MM.1S (cell line): ENCODE data around the gene CHSY1.

Source experiments
- DNase-seq: peaks from one replicate; pipeline ENCODE4 v3.0.0-alpha.2; 2015
- H2AFZ ChIP-seq: fragments of 300-600 bp; sonication (generic); 2 replicates; pipeline ENCODE4 v1.6.0; 2016; ENCODE audit warnings: antibody characterized with exemption, low read length
- H3F3A ChIP-seq: fragments of 300-600 bp; sonication (generic); 2 replicates; pipeline ENCODE4 v1.6.1; 2016; ENCODE audit warnings: mild to moderate bottlenecking, antibody characterized with exemption, low read length, moderate library complexity, mixed read lengths; ENCODE audit not compliant: insufficient read depth
- H3K27ac ChIP-seq: fragments of 300-600 bp; sonication (generic); 2 replicates; pipeline ENCODE4 v1.5.1; 2016; ENCODE audit warnings: mild to moderate bottlenecking, low read length
- H3K27me3 ChIP-seq: fragments of 300-600 bp; sonication (generic); replicated peaks from 2 replicates; pipeline ENCODE4 v1.6.0; 2016; ENCODE audit warnings: low read length; ENCODE audit not compliant: insufficient read depth
- H3K36me3 ChIP-seq: fragments of 300-600 bp; sonication (generic); replicated peaks from 2 replicates; pipeline ENCODE4 v1.6.1; 2016; ENCODE audit warnings: mild to moderate bottlenecking, low read length, mixed read lengths; ENCODE audit not compliant: insufficient read depth
- H3K4me1 ChIP-seq: fragments of 300-600 bp; sonication (generic); 2 replicates; pipeline ENCODE4 v1.6.1; 2016; ENCODE audit warnings: low read length, mixed read lengths
- H3K4me2 ChIP-seq: fragments of 300-600 bp; sonication (generic); 2 replicates; pipeline ENCODE4 v1.6.0; 2016; ENCODE audit warnings: low read depth, low read length
- H3K4me3 ChIP-seq: fragments of 300-600 bp; sonication (generic); 2 replicates; pipeline ENCODE4 v1.5.1; 2016; ENCODE audit warnings: low read length, mixed read lengths
- H3K79me2 ChIP-seq: fragments of 300-600 bp; sonication (generic); 2 replicates; pipeline ENCODE4 v1.6.1; 2016; ENCODE audit warnings: mixed run types, low read length, mixed read lengths
- H3K9ac ChIP-seq: fragments of 300-600 bp; sonication (generic); 2 replicates; pipeline ENCODE4 v1.6.1; 2016; ENCODE audit warnings: low read length, mixed read lengths
- H3K9me2 ChIP-seq: fragments of 300-600 bp; sonication (generic); replicated peaks from 2 replicates; pipeline ENCODE4 v1.6.1; 2016; ENCODE audit warnings: mild to moderate bottlenecking, low read length, mixed read lengths; ENCODE audit not compliant: insufficient read depth
- H3K9me3 ChIP-seq: fragments of 300-600 bp; sonication (generic); replicated peaks from 2 replicates; pipeline ENCODE4 v1.6.1; 2016; ENCODE audit warnings: mild to moderate bottlenecking, low read length, mixed read lengths; ENCODE audit not compliant: insufficient read depth
- H4K20me1 ChIP-seq: fragments of 300-600 bp; sonication (generic); 2 replicates; pipeline ENCODE4 v1.6.1; 2016; ENCODE audit warnings: mild to moderate bottlenecking, low read length, moderate library complexity, mixed read lengths; ENCODE audit not compliant: insufficient read depth
- CTCF ChIP-seq: fragments of 300-600 bp; sonication (generic); IDR thresholded peaks from 2 replicates; pipeline ENCODE4 v1.5.1; 2016; ENCODE audit warnings: antibody characterized with exemption, low read length, mixed read lengths
- EZH2 ChIP-seq: fragments of 300-600 bp; sonication (generic); optimal IDR thresholded peaks from 2 replicates; pipeline ENCODE3; 2017; ENCODE audit warnings: low read depth, mild to moderate bottlenecking, antibody characterized with exemption, low read length, mixed read lengths
- EZH2phosphoT487 ChIP-seq: fragments of 300-600 bp; sonication (generic); IDR thresholded peaks from 2 replicates; pipeline ENCODE4 v1.6.1; 2018; ENCODE audit warnings: antibody characterized with exemption, low read length

The CHSY1 gene

GRCh38 chr15:101171954-101172353, 79.9 kb downstream of the CHSY1 start:
- DNase-seq, result no peak
- no peak overlapping the region for H3K4me2 ChIP-seq
- no peaks in the 10 kb centered on the region for H3K27me3 ChIP-seq
- no peaks in the 10 kb centered on the region for H3K9me3 ChIP-seq
- peaks cover 3% of the 10 kb centered on the region; the same call in 1 of the 2 replicates for H3K36me3 ChIP-seq
- H3K4me1 ChIP-seq, result no peaks in the 10 kb centered on the region; the same call in 1 of the 2 replicates
- no peaks in the 10 kb centered on the region for H4K20me1 ChIP-seq
- no peak overlapping the region for H3K27ac ChIP-seq
- no peak overlapping the region for H2AFZ ChIP-seq
- no peaks in the 10 kb centered on the region for H3K9me2 ChIP-seq
- no peak for TF ChIP-seq EZH2phosphoT487
- TF ChIP-seq CTCF, result no peak
- no peak for TF ChIP-seq EZH2
- no peak overlapping the region for H3K9ac ChIP-seq
- H3K79me2 ChIP-seq, result peaks cover 32% of the 10 kb centered on the region
- H3F3A ChIP-seq, result no peaks in the 10 kb centered on the region
- no peak overlapping the region for H3K4me3 ChIP-seq

- Histone ChIP-seq H3K4me1 (no peaks in the 10 kb centered on the region; the same call in 1 of the 2 replicates), H2AFZ (no peak overlapping the region), H3K9me2 (no peaks in the 10 kb centered on the region), H3K27me3 (no peaks in the 10 kb centered on the region), H3K79me2 (peaks cover 20% of the 10 kb centered on the region), H3F3A (no peaks in the 10 kb centered on the region), H3K4me3 (no peak overlapping the region), H4K20me1 (no peaks in the 10 kb centered on the region), H3K9ac (no peak overlapping the region), H3K27ac (no peak overlapping the region), H3K4me2 (no peak overlapping the region), H3K36me3 (peaks cover 3% of the 10 kb centered on the region; the same call in 1 of the 2 replicates), H3K9me3 (no peaks in the 10 kb centered on the region)
- no peak for DNase-seq
- no peak for TF ChIP-seq CTCF
Measured at GRCh38 chr15:101170568-101171350, 81.1 kb downstream of the CHSY1 start.

GRCh38 chr15:101169495-101170071, 82.3 kb downstream of the CHSY1 start:
- Histone ChIP-seq H2AFZ (no peak overlapping the region), H3K79me2 (peaks cover 9% of the 10 kb centered on the region), H3K4me2 (no peak overlapping the region), H3K4me1 (no peaks in the 10 kb centered on the region; the same call in 1 of the 2 replicates), H3F3A (no peaks in the 10 kb centered on the region), H3K36me3 (no peaks in the 10 kb centered on the region), H3K9ac (no peak overlapping the region), H4K20me1 (no peaks in the 10 kb centered on the region), H3K9me3 (no peaks in the 10 kb centered on the region), H3K27ac (no peak overlapping the region), H3K9me2 (no peaks in the 10 kb centered on the region), H3K4me3 (no peak overlapping the region), H3K27me3 (no peaks in the 10 kb centered on the region)
- TF ChIP-seq EZH2, result no peak
- no peak for TF ChIP-seq CTCF
- TF ChIP-seq EZH2phosphoT487, result no peak
- no peak for DNase-seq
